IPS-15b (cell line): Measurements from ENCODE around the gene CCDC7.
"Not testable (repeated sequence)": the region's sequence is repeated elsewhere in the genome, so short reads cannot be mapped to it uniquely, and the experiment has no call there.

Experiments used
- H3K27me3 ChIP-seq: one replicate; pipeline ENCODE4 v1.6.1; 2013; ENCODE audit warnings: low read length; ENCODE audit not compliant: control insufficient read depth, insufficient read depth
- H3K36me3 ChIP-seq: one replicate; pipeline ENCODE4 v1.6.1; 2013; ENCODE audit warnings: low read length; ENCODE audit not compliant: control insufficient read depth, insufficient read depth
- H3K4me1 ChIP-seq: one replicate; pipeline ENCODE4 v1.6.1; 2013; ENCODE audit warnings: mild to moderate bottlenecking, low read length; ENCODE audit not compliant: control insufficient read depth, insufficient read depth
- H3K4me3 ChIP-seq: one replicate; pipeline ENCODE4 v1.5.1; 2013; ENCODE audit warnings: low read depth, low read length
- H3K9ac ChIP-seq: one replicate; pipeline ENCODE4 v1.6.1; 2013; ENCODE audit warnings: low read depth, mild to moderate bottlenecking, low read length
- H3K9me3 ChIP-seq: one replicate; pipeline ENCODE4 v1.6.1; 2013; ENCODE audit warnings: mild to moderate bottlenecking, low read length; ENCODE audit not compliant: control insufficient read depth, insufficient read depth

The CCDC7 gene

DNA sequence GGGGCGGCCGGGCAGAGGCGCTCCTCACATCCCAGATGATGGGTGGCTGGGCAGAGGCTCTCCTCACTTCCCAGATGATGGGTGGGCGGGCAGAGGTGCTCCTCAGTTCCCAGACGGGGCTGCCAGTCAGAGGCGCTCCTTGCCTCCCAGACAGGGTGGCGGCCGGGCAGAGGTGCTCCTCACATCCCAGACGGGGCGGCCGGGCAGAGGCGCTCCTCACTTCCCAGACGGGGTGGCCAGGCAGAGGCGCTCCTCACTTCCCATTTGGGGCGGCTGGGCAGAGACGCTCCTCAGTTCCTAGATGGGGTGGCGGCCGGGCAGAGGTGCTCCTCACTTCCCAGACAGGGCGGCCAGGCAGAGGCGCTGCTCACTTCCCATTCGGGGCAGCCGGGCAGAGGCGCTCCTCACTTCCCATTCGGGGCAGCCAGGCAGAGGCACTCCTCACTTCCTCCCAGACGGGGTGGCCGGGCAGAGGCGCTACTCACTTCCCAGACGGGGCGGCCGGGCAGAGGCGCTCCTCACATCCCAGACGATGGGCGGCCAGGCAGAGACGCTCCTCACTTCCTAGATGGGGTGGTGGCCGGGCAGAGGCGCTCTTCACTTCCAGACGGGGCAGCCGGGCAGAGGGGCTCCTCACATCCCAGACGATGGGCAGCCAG lies 60.0 kb downstream of the CCDC7 start:
- not testable (repeated sequence) for H3K27me3 ChIP-seq, H3K9ac ChIP-seq, H3K4me1 ChIP-seq, H3K36me3 ChIP-seq, H3K9me3 ChIP-seq, H3K4me3 ChIP-seq

GRCh38 chr10:32511599-32511998 lies 65.7 kb downstream of the CCDC7 start:
- H3K36me3 ChIP-seq: no peaks in the 10 kb centered on the region
- no peak overlapping the region for H3K9ac ChIP-seq
- no peaks in the 10 kb centered on the region for H3K9me3 ChIP-seq
- no peaks in the 10 kb centered on the region for H3K27me3 ChIP-seq
- no peak overlapping the region for H3K4me3 ChIP-seq
- H3K4me1 ChIP-seq: no peaks in the 10 kb centered on the region

DNA sequence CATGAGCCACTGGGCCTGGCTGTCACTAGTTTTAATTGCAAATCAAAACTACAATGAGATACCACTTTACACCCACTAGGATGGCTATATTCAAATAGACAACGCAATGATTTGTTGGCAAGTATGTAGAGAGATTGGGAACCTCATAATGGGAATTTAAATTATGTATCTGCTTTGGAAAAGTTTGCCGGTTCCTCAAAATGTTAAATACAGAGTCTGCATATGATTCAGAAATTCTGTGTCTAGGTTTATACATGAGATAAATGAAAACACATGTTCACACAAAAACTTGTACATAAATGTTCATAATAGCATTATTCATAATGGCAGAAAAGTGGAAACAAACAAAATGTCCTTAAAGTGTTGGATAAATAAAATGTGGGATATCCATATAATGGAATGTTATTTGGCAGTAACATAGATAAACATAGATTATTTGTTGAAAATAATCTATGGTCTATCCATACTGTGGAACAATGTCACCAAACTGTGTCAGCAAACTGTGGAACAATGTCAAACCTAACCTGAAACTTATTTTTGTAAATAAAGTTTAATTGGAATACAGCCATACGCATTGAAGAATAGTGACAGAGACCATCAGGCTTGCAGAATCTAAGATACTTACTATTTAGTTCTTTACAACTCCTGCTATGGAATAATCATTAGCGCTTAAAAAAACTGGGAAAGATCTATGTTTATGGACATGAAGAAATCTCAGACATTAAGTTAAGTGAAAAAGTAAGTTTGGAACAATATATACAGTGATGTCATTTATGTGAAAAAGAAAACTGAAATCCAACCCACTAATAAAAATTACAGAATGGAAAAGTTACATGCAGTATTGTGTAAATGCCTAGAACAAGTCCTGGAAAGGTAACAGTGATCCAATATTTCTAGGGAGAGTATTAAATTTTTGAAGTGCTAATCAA lies 70.9 kb downstream of the CCDC7 start:
- no peaks in the 10 kb centered on the region for H3K36me3 ChIP-seq

GRCh38 chr10:32530231-32530630 lies 84.3 kb downstream of the CCDC7 start:
- H3K27me3 ChIP-seq: no peaks in the 10 kb centered on the region
- H3K4me3 ChIP-seq: no peak overlapping the region
- H3K4me1 ChIP-seq: no peaks in the 10 kb centered on the region
- peaks cover 2% of the 10 kb centered on the region for H3K36me3 ChIP-seq
- H3K9me3 ChIP-seq: no peaks in the 10 kb centered on the region
- H3K9ac ChIP-seq: no peak overlapping the region

More for the DNA sequence above, 70.9 kb downstream of the CCDC7 start:
- Histone ChIP-seq H3K4me1 (no peaks in the 10 kb centered on the region), H3K4me3 (no peak overlapping the region), H3K27me3 (no peaks in the 10 kb centered on the region), H3K9ac (no peak overlapping the region), H3K9me3 (no peaks in the 10 kb centered on the region)

- Histone ChIP-seq H3K9me3 (no peaks in the 10 kb centered on the region), H3K4me1 (no peaks in the 10 kb centered on the region), H3K9ac (no peak overlapping the region), H3K36me3 (no peaks in the 10 kb centered on the region), H3K27me3 (no peaks in the 10 kb centered on the region), H3K4me3 (no peak overlapping the region)
These were observed 92.3 kb downstream of the CCDC7 start for GRCh38 chr10:32538256-32538655.

- H3K36me3 ChIP-seq: no peaks in the 10 kb centered on the region
- no peak overlapping the region for H3K4me3 ChIP-seq
- no peaks in the 10 kb centered on the region for H3K27me3 ChIP-seq
- H3K4me1 ChIP-seq: no peaks in the 10 kb centered on the region
- H3K9me3 ChIP-seq: no peaks in the 10 kb centered on the region
- H3K9ac ChIP-seq: no peak overlapping the region
These were observed 94.9 kb downstream of the CCDC7 start for GRCh38 chr10:32540691-32541470.

DNA sequence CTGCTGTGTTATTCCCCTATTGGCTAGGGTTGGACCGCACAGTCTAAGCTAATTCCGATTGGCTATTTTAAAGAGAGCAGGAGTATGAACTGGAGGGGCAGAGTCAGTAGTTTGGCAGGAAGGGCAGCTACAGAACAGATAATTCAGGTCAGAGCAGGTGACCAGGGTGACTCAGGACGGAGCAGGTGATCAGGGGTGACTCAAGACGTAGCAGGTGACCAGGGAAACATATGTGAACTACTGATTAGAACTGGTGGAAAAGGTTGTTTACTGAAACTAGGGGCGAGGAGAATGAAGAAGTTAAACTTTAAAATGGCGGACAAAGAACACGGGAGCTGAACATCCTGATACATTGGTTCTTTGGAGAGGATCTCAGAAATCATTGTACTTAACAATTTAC lies 102.3 kb downstream of the CCDC7 start:
- Histone ChIP-seq H3K4me1 (no peaks in the 10 kb centered on the region), H3K9me3 (no peaks in the 10 kb centered on the region), H3K4me3 (no peak overlapping the region), H3K9ac (no peak overlapping the region), H3K27me3 (no peaks in the 10 kb centered on the region), H3K36me3 (no peaks in the 10 kb centered on the region)

GRCh38 chr10:32556783-32557395 lies 110.9 kb downstream of the CCDC7 start:
- Histone ChIP-seq H3K36me3 (no peaks in the 10 kb centered on the region), H3K4me3 (no peak overlapping the region), H3K4me1 (no peaks in the 10 kb centered on the region), H3K27me3 (no peaks in the 10 kb centered on the region), H3K9me3 (peaks cover 4% of the 10 kb centered on the region), H3K9ac (no peak overlapping the region)

GRCh38 chr10:32562695-32563094 lies 116.8 kb downstream of the CCDC7 start:
- not testable (repeated sequence) for H3K27me3 ChIP-seq, H3K4me1 ChIP-seq, H3K9me3 ChIP-seq, H3K4me3 ChIP-seq, H3K36me3 ChIP-seq, H3K9ac ChIP-seq

DNA sequence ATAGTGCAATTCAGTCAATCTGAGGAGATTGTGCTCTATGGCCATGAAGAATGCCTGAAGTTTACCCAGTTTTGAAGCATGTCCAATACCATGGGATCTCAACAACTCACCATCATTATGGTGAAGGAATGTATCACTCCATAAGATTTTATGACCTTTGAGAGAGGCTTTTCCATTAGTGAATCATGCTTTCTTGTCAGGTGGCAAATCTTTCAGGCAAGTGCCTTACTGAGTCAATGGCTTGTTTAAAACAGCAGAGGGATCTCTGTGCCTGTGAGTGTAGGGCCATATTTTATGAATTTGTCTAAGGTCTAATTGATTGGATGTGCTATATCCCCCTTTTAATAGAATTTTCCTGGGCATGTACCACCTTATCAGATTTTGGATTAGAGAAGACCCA lies 131.5 kb downstream of the CCDC7 start:
- H3K9ac ChIP-seq: no peak overlapping the region
- no peak overlapping the region for H3K4me3 ChIP-seq
- no peaks in the 10 kb centered on the region for H3K27me3 ChIP-seq
- no peaks in the 10 kb centered on the region for H3K9me3 ChIP-seq
- H3K4me1 ChIP-seq: no peaks in the 10 kb centered on the region
- no peaks in the 10 kb centered on the region for H3K36me3 ChIP-seq

DNA sequence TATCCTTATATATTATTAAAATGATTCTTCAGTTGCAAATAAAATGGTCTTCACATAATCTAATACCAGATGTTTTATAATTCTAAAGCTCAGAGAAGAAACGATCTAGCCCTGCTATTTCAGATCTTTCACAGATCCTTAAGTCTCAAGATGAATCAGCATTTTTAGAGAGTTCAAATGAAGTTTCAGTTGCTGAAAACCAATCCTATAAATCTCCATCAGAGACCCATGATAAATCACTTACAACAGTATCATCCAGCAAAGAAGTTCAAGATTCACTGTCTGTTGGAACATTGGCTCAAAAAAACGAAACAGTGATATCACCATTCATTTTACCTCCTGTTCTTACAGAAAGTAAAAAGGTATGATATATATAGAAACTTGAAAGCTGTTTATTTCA lies 137.0 kb downstream of the CCDC7 start:
- Histone ChIP-seq H3K4me1 (no peaks in the 10 kb centered on the region), H3K27me3 (no peaks in the 10 kb centered on the region), H3K4me3 (no peak overlapping the region), H3K36me3 (no peaks in the 10 kb centered on the region), H3K9me3 (no peaks in the 10 kb centered on the region), H3K9ac (no peak overlapping the region)
